GM18861 (cell line): Measurements from ENCODE around the gene ARL15.

ENCODE experiments used
- ATAC-seq: cut with Tn5 transposase; IDR thresholded peaks from one replicate; pipeline ENCODE4 v1.9.1; 2021; ENCODE audit not compliant: unreplicated experiment

The ARL15 gene

DNA sequence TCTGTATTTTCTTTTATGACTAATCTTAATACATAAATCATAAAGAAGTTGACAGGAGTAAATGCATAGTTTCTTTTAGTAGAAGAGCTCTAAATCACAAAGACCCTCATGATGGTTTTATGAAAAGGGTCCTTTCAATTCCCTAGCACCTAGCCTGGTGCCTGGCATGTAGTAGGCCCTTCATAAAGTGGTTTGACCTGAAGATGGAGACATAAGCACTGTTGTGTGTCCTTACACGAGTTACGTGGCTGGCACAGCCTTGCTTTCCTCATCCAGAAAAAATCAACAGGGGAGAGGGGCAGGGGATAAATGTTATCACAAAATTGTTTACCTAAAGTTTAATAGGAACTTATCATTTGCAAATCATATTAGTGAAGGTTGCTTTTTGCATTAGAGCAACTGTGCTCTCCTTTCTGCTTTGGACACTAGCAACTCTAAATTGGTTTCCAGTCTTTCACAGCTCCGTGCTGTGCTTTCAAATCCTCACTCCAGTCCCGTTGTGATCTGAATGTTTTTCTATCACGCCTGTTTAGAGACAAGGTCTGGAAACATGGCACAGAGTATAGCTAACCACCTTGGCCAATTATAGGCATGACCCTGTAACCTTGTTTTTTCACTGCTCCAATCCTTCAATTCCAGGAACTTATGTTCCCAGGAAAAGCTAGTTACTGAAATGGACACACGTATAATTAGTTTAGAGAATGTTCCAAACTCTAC is 55.7 kb downstream of the ARL15 start:
- ATAC-seq = no peak

DNA sequence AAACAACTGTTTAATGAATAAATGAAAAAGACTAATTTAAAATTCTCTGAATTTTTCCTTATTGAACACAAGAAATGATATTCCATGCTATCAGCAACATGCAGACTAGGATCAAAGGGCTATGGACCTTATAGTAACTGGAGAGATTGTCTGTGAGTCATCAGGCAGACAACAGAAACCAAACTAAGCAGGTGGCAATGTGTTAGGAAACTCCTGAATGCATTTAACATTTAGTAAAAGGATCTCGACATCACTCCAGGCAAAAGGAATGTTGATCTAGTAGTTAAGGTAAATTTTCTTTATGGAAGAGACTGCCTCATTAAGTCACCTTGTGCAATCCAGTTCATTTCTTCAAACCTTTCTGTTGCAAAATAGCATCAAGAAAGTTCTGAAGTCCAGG is 58.4 kb downstream of the ARL15 start:
- no peak for ATAC-seq

DNA sequence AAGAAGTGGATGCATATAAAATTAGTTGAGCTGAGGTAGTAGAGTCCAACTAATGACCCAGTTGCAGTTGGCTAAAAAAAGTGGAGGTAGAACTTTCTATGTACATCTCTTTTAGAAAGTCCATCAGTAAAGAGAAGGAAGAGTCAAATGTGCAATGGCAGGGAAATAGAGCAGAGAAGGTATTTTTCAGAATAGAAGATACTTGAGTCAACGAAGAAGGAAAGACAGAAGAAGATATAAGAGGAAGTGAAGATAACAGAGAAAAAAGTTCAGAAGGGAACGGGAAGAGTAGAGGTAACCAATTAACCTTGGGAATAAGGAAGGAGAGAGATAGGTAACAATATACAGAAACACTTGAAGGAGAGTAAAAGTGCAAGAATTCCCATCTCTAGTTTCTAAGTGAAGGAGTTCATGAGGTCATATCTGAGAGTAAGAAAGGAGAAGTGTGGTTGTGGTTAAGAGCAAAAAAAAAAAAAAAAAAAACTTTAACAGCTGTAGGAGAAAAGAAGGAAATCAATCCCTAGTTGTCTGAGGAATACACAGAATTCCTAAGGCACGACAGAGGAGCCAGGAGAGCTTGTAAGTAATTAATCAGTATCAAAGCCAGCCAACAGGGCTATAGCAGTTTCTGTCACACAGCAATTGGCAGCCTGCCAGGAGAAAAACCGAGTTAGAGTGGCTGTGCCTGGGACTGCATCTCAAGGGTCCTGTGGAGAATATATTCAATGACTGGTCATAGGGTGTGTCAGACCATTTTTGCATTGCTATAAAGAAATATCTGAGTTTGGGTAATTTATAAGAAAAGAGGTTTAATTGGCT is 61.0 kb downstream of the ARL15 start:
- no peak for ATAC-seq

DNA sequence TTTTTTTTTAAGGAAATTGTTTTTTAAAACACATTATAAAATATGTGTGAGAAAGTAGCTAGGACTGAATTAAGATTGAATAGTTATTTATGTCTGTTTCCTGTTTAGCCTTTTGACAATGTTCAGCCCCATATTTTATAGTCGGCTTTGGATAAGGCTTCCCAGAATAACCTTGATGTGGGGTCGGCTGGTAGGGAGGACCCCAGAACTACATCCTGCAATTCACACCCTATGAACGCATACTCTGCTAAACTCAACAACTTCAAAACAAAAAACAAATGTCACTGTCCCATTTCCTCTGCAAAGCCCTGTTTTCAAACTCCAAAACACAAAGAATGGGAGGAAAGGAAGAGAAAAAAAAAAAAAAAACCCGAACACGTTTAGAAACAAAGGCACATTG is 63.1 kb downstream of the ARL15 start:
- ATAC-seq = no peak

DNA sequence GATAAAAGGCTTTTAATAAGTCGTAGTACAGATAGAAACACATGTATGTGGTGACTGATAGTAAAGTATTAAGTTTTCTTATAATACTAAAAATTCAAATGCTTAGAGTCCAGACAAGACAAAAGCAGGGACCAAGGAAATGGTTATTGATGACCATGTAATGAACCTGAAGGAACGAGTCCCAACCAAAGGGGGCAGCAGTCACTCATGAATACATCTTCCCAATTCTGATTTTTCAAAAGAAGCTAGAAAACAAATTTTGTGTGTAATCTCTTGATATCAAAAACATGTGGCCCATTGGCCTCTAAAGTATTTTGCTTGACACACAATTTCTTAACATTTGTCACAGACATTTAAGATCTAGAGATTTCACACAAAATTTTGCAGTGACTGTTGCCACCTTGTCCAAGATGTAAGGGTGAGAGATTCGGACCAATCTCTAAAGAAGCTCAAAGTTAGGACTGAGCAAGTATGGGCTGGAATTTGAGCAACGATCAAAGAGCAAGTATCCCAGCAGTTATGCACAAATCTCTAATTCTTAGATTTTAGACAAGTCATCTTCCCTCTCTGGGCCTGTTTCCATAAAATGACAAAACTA is 66.8 kb downstream of the ARL15 start:
- ATAC-seq = peak; percentile 59

DNA sequence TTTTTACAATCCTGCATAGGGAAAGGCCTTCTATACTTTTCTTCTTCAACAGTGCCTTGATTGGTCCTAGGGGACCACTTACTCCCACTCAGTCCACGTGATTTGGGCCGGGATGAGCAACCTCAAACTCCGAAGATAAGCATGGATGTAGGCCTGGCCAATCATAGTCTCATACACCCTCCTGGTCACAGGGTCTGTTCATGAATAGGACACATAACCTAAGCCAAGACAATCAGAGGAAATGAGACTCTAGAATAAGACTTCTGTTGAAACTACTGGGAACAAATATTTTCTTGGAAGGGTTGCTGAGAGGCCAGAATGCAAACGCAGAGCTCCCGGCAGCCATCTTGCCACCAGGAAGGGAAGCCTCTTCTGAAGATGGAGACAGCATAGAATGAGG is 68.1 kb downstream of the ARL15 start:
- ATAC-seq = no peak

DNA sequence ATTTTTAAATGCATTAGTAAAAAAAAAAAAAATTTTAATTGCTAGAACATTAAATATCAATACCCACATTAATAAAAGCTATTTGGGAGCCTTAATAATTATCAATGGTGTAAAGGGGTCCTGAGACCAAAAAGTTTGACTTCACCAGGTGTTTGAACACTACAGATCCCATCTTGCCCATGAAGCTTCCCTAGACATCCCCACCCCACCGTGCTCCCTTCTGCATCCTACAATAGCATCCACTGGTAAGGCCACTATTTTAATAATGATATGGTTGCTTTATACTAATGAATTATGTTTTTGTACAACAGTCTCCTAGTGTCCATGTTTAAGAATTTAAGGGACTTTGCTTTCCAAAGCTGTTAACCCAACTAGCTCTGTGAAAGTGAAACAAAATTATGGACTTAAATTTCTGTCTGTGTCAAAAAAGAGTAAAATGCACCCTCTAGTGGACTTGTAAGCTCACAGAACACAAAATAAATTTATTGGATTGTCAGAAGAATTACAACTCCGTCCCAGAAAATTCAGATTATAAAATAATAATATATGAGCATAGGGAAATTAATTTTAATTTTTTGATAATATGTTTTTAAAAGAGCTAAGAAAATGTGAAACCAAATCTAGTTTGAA is 76.0 kb downstream of the ARL15 start:
- no peak for ATAC-seq

DNA sequence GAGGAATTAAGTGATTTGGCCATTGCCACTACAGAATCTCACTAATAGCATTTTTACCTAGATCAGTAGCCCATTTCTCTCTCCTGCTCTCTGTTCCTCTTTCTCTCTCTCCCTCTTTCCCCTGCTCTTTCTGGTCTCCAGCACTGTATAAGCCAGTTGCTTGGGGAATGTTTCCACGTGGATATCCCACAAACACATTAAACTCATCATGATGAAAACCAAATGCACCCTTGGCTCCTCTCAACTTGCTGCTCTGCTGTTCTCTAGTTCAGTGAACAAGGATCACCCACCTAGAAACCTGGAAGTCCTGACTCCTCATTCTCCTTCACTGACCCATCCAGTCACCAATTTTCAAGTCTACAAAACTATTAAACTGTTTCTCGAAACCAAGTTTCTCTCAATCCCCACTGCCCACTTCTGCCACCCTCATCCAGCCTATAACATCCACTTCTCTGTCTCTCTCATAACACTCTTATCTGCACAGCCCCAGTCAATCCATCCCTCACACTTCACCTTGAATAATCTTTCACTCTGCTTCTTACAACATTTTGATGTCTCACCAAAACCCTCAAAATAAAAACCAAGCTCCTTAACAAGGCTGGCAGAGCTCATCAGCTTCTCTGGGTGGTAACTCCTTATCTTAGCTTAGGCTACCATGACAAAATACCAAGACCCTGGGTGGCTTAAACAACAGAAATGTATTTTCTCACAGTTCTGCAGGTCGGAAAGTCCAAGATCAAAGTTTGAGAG is 79.3 kb downstream of the ARL15 start:
- ATAC-seq = no peak

DNA sequence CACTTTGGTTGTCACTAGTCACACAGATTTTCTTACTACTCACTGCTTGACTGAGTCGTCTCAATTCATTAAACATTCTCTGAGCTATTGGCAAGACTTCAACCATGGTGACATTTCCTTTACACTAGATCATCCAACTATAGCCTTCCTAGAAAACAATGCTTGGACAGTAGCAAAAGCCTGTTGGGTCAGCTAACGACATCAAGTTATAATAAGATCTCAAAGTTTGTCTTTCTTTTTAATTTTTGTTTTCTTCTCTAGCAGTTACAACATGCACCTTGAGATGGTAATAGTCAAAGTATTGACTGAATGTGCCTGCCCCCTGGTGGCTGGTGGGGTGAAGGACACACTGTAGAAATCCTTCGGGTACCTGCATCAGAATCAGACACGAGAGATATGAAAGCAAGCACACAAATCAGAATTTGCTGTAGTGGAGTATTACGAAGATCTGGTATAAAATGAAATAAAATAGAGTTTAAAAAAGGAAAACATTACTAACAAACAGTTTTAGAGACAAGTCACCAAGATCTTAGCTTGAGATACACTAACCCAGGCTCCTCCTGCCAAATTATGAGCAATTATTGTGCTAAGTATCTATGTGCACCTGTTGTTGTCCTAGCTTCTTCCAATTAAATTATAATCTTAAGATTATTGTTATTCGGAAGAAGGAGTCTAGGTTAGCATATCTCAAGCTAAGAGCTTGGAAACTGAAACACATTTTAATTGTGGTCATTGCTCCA is 81.2 kb downstream of the ARL15 start:
- ATAC-seq = peak; percentile 90

DNA sequence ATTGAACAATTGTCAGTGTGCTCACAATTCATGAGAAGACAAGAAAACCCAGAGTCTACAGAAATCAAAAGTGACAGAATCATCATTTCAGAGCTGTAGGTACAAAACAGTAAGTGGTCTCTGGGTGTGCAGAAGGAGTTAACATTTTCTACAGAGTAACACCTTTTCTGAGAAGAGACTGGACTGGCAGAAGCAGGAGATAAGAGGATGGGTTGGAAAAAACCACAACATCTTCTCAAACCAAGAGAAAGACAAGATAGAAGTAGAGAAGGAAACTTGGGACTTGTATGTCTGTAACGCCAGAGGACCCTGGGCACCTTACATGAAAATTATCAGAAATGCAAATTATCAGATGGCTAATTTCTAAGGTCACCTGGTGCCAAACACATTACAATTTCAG is 82.6 kb downstream of the ARL15 start:
- no peak for ATAC-seq

DNA sequence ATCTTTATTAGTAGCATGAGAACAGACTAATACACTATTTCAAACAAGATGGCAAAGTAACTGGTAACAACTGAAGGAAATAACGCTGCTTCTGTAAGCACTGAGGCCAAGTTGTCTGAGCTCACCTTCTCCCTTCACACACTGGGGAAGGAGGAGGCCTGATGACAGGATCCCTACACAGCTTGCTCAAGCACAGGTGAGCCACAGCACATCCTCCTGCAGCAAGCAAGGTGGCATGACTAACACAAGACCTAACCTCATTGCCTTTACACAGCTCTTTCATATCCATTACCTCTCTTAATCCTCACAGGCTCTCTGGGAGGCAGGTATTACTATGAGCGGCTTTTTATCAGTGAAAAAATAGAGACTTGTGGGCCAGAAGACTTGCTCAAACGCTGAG is 83.3 kb downstream of the ARL15 start:
- ATAC-seq = no peak

DNA sequence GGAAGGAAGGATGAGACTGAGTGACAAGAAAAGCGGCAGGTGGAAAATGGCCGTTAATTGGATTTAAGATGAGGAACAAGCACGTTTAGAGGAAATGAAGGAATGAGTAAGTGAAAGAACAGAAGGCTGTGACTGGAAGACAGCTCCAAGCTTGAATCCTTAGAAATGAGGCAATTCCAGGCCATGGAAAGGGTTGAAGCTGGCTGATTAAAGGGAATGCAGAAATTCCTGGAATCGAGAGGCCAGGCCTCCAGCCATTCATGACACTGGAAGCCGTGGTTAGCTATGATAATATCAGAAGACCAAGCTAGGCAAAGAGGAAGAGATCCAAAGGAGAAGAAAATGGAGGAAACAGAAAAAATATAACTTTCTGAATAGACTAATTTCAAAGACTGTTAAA is 84.2 kb downstream of the ARL15 start:
- no peak for ATAC-seq

DNA sequence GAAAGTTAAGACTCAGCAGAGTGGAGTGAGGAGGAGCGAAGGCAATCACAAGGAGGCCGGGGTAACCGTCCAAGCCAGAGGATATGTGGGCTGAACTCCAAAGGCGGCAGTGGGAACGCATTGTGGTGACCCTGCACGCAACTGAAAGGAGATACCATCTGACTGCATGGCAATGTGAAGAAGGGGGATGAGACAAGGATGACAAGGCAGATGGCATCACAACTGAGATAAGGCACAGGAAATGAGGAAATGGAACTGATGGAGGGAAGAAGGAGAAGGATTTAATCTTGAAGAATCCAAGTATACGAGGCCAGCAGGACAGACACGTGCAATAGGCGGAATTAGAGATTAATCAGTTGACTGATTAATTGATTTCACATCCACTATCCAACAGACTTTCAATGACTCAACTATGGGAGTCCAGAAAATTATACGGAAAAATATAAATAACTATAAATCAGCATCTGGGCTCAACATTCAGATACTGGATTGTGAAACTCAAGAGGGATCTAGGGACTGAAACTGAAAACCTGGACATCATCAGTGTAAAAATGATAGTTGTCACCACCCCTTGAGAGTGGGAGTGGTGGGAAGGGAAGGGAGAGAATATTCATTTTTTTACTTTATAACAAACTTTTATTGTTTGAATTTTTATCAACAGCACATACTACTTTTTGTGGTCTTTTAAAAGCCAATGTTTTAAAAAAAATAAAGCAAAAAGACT is 86.1 kb downstream of the ARL15 start:
- no peak for ATAC-seq

DNA sequence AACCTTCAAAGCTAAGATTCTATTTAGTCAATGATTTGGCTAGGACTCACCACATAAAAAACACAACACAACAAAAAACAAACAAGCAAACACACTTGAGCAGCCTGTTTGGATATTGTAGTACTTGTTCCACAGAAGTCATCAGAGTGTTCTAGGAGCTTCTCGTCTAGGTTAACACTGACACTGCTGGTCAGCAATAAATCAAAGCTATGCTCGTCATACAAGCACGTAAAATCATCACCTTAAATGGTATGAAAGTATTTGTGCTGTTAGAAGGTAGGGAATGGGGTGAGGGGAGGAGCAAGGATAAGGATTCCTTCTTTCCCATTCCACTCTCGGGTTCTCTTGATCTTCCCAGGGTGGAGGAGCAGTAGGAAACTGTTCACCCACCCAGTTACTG is 88.0 kb downstream of the ARL15 start:
- no peak for ATAC-seq

DNA sequence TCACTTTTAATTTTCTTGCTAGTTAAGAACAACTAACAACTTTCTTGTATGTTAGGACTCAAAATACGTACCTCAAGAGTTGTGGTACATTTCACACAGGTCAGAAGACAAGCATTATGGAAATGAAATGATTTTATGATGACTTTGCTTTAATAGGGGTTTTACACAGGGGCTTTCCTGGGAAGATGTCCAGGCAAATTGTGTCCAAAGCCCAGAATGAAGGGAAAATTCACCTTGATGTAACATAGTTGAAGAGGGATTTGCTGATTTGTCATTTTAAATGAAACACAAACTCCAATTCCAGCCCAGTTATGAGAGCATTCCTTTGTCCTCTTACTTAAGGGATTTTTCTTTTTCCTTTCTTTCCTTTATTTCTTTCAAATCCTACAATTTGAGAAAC is 89.2 kb downstream of the ARL15 start:
- ATAC-seq = no peak

DNA sequence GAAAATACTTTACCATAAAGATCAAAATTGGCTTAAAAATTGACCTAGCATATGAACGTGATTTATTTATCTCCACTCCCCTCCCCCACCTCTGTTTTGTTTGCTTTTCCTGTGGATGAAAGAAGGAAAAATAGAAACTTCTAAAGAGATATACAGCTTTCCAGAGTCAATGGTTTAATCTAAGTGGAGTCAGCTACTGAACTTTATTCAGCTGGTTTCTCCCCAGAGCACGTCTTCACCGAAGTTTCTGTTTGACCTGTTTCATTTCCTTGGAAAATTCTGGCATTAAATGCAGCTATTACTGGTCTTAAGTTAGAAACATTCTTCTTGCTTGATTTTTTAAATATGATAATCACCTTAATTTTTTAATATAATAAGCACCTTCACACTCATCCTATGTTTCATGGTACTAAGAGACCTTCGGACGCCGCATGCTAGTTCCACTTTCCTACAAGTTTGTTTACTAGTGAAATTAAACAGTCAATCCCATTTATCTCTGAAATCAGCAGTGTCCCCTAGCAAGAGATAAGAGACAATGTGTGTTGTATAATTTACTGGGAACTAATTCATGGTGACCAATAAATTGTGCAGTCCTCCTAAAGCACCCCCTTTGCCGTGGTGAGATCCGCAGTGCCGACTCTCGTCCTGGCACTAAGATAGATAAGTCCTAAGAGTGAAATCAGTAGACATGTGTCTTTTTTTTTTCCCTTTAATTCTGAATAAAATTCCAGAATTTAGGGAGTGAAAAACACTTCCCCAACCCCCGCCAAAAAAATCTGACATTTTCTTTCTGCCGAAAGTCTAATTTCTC is 89.9 kb downstream of the ARL15 start:
- no peak for ATAC-seq

DNA sequence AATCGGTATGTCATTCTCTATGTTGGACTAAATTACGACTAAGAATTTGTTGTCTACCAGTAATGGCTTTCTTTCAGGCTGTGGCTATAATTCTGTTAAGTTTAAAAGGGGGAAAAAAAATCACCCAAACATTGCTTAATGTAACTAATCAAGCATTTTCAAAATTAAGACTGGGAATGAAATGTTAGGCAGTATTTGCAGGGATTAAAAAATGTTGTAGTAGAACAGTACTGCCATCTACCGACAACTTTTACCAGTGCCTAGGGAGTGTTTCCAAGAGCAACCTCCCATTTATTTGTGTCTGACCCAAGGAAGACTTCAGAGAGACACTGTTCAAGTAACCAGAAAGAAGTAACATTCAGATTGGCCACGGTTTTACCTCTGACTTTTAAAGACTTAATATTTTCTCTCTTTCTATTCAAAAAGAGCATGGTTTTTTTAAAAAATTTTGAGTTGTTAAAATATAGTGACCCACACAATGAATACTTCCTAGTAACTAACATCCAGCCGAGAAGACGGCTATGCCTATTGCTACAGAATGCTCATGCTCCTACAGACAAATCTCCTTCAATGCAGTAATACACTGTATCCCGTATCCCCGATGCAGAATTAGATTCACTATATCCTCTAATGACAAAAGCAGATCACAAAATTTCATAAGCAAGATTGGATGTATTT is 92.4 kb downstream of the ARL15 start:
- ATAC-seq = peak; percentile 57

DNA sequence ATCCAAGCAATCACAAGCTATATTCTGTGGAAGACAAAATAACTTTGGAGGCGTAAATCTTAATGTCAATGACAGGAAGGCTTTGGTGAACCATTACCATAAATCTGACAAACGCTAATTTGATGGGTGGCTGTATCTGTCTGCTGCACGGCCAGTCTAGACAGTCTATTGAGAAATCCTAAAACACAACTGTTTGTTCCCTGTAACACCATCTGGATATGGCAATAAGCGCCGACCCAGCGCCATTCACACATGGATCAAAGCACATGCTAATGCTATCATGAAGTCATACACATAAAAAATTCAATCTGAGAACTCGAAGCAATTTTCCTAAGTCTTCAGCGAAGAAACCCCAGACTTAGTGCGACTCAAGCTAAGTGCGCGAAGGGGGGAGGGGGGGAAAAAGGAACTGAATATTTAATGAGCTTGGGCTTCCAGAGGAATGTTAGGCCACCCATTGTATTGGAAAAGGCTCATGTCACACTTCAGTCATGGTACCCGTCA is 95.1 kb downstream of the ARL15 start:
- ATAC-seq = no peak
